Liver (tissue), 9 donors: Measurements from ENCODE around the gene RBM6. TPM values are rescaled to one million over a fixed set of nuclear protein-coding genes. Genes with fewer than 3 reads are reported as not detected.
A peak's percentile ranks its signal among the peaks of the same experiment; 100 is the strongest.

Experiments
- DNase-seq: peaks from one replicate; pipeline ENCODE4 v3.0.0-alpha.2; 2017; ENCODE audit warnings: low spot score
- H3K27ac ChIP-seq, 2 donors: one replicate each; pipeline ENCODE4 v1.7.0; 2013; ENCODE audit warnings: inconsistent platforms in 2 of 2, low read length in 2 of 2, control low read depth in 1 of 2, low read depth in 1 of 2, mild to moderate bottlenecking in 1 of 2
- H3K27me3 ChIP-seq, 4 donors: one replicate each; pipeline versions ENCODE4 v1.6.1 to v1.7.0; 2013; ENCODE audit warnings: low read length in 3 of 4, inconsistent platforms in 1 of 4, mild to moderate bottlenecking in 1 of 4, moderate library complexity in 1 of 4; ENCODE audit not compliant: control insufficient read depth in 4 of 4, insufficient read depth in 4 of 4
- H3K36me3 ChIP-seq, 4 donors: one replicate each; pipeline versions ENCODE4 v1.6.1 to v1.7.0; 2013; ENCODE audit warnings: low read length in 3 of 4, mild to moderate bottlenecking in 3 of 4, low read depth in 1 of 4, moderate library complexity in 1 of 4; ENCODE audit not compliant: control insufficient read depth in 4 of 4, insufficient read depth in 3 of 4
- H3K4me1 ChIP-seq, 4 donors: one replicate each; pipeline versions ENCODE4 v1.6.1 to v1.7.0; 2013; ENCODE audit warnings: low read length in 3 of 4, mild to moderate bottlenecking in 3 of 4, moderate library complexity in 1 of 4; ENCODE audit not compliant: control insufficient read depth in 4 of 4, insufficient read depth in 4 of 4
- H3K4me3 ChIP-seq, 3 donors: one replicate each; pipeline versions ENCODE4 v1.6.1 to v1.7.0; 2013; ENCODE audit warnings: low read length in 3 of 3, control low read depth in 1 of 3, low read depth in 1 of 3, mild to moderate bottlenecking in 1 of 3
- H3K9ac ChIP-seq, 2 donors: one replicate each; pipeline ENCODE4 v1.7.0; 2013; ENCODE audit warnings: low read length in 2 of 2, mild to moderate bottlenecking in 2 of 2, moderate library complexity in 2 of 2, control low read depth in 1 of 2, low read depth in 1 of 2
- H3K9me3 ChIP-seq, 4 donors: one replicate each; pipeline versions ENCODE4 v1.6.1 to v1.7.0; 2013; ENCODE audit warnings: low read length in 3 of 4; ENCODE audit not compliant: control insufficient read depth in 4 of 4
- ATF3 ChIP-seq: IDR thresholded peaks from 2 replicates; pipeline ENCODE4 v1.6.1; 2016; ENCODE audit warnings: antibody characterized with exemption
- EGR1 ChIP-seq, 2 donors: IDR thresholded peaks; 2 replicates each; pipeline ENCODE4 v1.6.1; 2016 to 2018; ENCODE audit warnings: antibody characterized with exemption in 2 of 2, low read depth in 2 of 2
- FOXA1 ChIP-seq: IDR thresholded peaks from 2 replicates; pipeline ENCODE4 v1.6.1; 2016; ENCODE audit warnings: antibody characterized with exemption
- FOXA2 ChIP-seq: IDR thresholded peaks from 2 replicates; pipeline ENCODE4 v1.6.1; 2016; ENCODE audit warnings: antibody characterized with exemption
- GABPA ChIP-seq, 2 donors: IDR thresholded peaks in 1 of 2; conservative IDR thresholded peaks in 1 of 2; 2 replicates each; pipeline ENCODE4 v1.6.1; 2016; ENCODE audit warnings: antibody characterized with exemption in 2 of 2, mild to moderate bottlenecking in 1 of 2, moderate library complexity in 1 of 2
- HNF4A ChIP-seq, 2 donors: conservative IDR thresholded peaks; 2 replicates each; pipeline ENCODE4 v1.6.1; 2016; ENCODE audit warnings: antibody characterized with exemption in 2 of 2, mild to moderate bottlenecking in 2 of 2
- HNF4G ChIP-seq: IDR thresholded peaks from 2 replicates; pipeline ENCODE4 v1.6.1; 2016; ENCODE audit warnings: antibody characterized with exemption
- JUND ChIP-seq, 2 donors: IDR thresholded peaks; 2 replicates each; pipeline ENCODE4 v1.6.1; 2016; ENCODE audit warnings: antibody characterized with exemption in 2 of 2
- NR2F2 ChIP-seq: IDR thresholded peaks from 2 replicates; pipeline ENCODE4 v1.6.1; 2016; ENCODE audit warnings: antibody characterized with exemption
- RAD21 ChIP-seq, 2 donors: IDR thresholded peaks; 2 replicates each; pipeline ENCODE4 v1.6.1; 2016; ENCODE audit warnings: antibody characterized with exemption in 2 of 2, mild to moderate bottlenecking in 2 of 2
- REST ChIP-seq: IDR thresholded peaks from 2 replicates; pipeline ENCODE4 v1.6.1; 2016; ENCODE audit warnings: antibody characterized with exemption, mild to moderate bottlenecking
- RXRA ChIP-seq, 2 donors: IDR thresholded peaks; 2 replicates each; pipeline ENCODE4 v1.6.1; 2017 to 2018; ENCODE audit warnings: antibody characterized with exemption in 2 of 2, mild to moderate bottlenecking in 1 of 2
- SP1 ChIP-seq: IDR thresholded peaks from 2 replicates; pipeline ENCODE4 v1.6.1; 2018; ENCODE audit warnings: antibody characterized with exemption, mild to moderate bottlenecking
- TAF1 ChIP-seq: conservative IDR thresholded peaks from 2 replicates; pipeline ENCODE4 v1.6.1; 2016; ENCODE audit warnings: antibody characterized with exemption, mild to moderate bottlenecking
- YY1 ChIP-seq: IDR thresholded peaks from 2 replicates; pipeline ENCODE4 v1.6.1; 2016; ENCODE audit warnings: antibody characterized with exemption, mild to moderate bottlenecking
- WGBS: extraction: QIAGEN DNeasy Blood & Tissue Kit; methylation state at CpG from one replicate; pipeline ENCODE4 v1.1.7; 2013; 5-methylcytosine and 5-hydroxymethylcytosine counted together
- polyA plus RNA-seq, 2 donors: library from polyadenylated mRNA; stranded (reverse) in 1 of 2; unstranded in 1 of 2; fragments of 200-250 nt in 1 of 2; fragments of >200 nt in 1 of 2; fragmentation: Nextera tagmentation in 1 of 2; extraction: Ambion mirVana in 1 of 2; gene quantifications; one replicate each; pipeline versions ENCODE4 v1.2.1 to v1.2.3, GENCODE V29; 2013 to 2015
- total RNA-seq, 2 donors: library from RNA; depleted of rRNA; stranded (reverse); fragments of >200 nt; gene quantifications; one replicate each; pipeline ENCODE4 v1.2.3, GENCODE V29; 2014
- TF ChIP-seq, protein P1 (sequence below): IDR thresholded peaks from 2 replicates; pipeline ENCODE4 v1.6.1; 2016; ENCODE audit warnings: antibody characterized with exemption
- TF ChIP-seq, protein P2 (sequence below): IDR thresholded peaks from 2 replicates; pipeline ENCODE4 v1.6.1; 2016; ENCODE audit warnings: antibody characterized with exemption
- TF ChIP-seq, protein P3 (sequence below): fragments of 150-350 bp; IDR thresholded peaks from 2 replicates; pipeline ENCODE4 v1.5.1; 2017; ENCODE audit warnings: improper control_type of control experiment, low read depth, low read length; ENCODE audit not compliant: missing input control
- donor health status: healthy.
- donor health status: healthy.
- donor health status: healthy.
- donor health status: healthy.
- donor health status: healthy.

Gene RBM6
- total and polyA plus RNA-seq, 4 donors, result 10.9 to 59.2 (median 37.5) TPM

- peak overlapping the region; percentile 92 to 95 for H3K9ac ChIP-seq
- no peaks in the 10 kb centered on the region for H3K9me3 ChIP-seq
- no peaks in the 10 kb centered on the region for H3K27me3 ChIP-seq
- H3K27ac ChIP-seq, result peak overlapping the region; percentile 94
- TF ChIP-seq YY1, result no peak
- TF ChIP-seq NR2F2, result no peak
- TF ChIP-seq FOXA2, result no peak
- no peak for TF ChIP-seq FOXA1
- TF ChIP-seq JUND (IDR thresholded peaks at IDR 0.05), result no peak
- no peak for TF ChIP-seq RXRA (IDR thresholded peaks at IDR 0.05)
- no peak for TF ChIP-seq SP1
- TF ChIP-seq TAF1, result no peak
- no peak for TF ChIP-seq REST
- TF ChIP-seq HNF4G, result no peak
- no peak for TF ChIP-seq GABPA (IDR thresholded peaks at IDR 0.05 in 1 of 2, conservative IDR thresholded peaks at IDR 0.05 in 1 of 2)
- no peak for TF ChIP-seq EGR1 (IDR thresholded peaks at IDR 0.05; ENCODE audit: low read depth in 2 of 2)
- TF ChIP-seq, protein P1, sequence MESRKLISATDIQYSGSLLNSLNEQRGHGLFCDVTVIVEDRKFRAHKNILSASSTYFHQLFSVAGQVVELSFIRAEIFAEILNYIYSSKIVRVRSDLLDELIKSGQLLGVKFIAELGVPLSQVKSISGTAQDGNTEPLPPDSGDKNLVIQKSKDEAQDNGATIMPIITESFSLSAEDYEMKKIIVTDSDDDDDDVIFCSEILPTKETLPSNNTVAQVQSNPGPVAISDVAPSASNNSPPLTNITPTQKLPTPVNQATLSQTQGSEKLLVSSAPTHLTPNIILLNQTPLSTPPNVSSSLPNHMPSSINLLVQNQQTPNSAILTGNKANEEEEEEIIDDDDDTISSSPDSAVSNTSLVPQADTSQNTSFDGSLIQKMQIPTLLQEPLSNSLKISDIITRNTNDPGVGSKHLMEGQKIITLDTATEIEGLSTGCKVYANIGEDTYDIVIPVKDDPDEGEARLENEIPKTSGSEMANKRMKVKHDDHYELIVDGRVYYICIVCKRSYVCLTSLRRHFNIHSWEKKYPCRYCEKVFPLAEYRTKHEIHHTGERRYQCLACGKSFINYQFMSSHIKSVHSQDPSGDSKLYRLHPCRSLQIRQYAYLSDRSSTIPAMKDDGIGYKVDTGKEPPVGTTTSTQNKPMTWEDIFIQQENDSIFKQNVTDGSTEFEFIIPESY, result no peak
- TF ChIP-seq, protein P2, sequence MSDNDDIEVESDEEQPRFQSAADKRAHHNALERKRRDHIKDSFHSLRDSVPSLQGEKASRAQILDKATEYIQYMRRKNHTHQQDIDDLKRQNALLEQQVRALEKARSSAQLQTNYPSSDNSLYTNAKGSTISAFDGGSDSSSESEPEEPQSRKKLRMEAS, result no peak
- TF ChIP-seq HNF4A (conservative IDR thresholded peaks at IDR 0.05), result no peak
- no peak for TF ChIP-seq RAD21 (IDR thresholded peaks at IDR 0.05)
- TF ChIP-seq, protein P3, sequence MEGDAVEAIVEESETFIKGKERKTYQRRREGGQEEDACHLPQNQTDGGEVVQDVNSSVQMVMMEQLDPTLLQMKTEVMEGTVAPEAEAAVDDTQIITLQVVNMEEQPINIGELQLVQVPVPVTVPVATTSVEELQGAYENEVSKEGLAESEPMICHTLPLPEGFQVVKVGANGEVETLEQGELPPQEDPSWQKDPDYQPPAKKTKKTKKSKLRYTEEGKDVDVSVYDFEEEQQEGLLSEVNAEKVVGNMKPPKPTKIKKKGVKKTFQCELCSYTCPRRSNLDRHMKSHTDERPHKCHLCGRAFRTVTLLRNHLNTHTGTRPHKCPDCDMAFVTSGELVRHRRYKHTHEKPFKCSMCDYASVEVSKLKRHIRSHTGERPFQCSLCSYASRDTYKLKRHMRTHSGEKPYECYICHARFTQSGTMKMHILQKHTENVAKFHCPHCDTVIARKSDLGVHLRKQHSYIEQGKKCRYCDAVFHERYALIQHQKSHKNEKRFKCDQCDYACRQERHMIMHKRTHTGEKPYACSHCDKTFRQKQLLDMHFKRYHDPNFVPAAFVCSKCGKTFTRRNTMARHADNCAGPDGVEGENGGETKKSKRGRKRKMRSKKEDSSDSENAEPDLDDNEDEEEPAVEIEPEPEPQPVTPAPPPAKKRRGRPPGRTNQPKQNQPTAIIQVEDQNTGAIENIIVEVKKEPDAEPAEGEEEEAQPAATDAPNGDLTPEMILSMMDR, result no peak
- TF ChIP-seq ATF3, result no peak
- H3K4me1 ChIP-seq, result peaks cover 0 to 13% (median 11%) of the 10 kb centered on the region in 4 donors
- no peak for DNase-seq
- peaks cover 10 to 34% (median 32%) of the 10 kb centered on the region in 4 donors for H3K36me3 ChIP-seq
- under 1% methylated on average over 16 of the region's 16 CpGs for WGBS
- H3K4me3 ChIP-seq, result peak overlapping the region; percentile 76 to 100 (median 95)
Measured at GRCh38 chr3:50089609-50089945, 149.6 kb downstream of the RBM6 start.
